HFF-Myc (cell line): ENCODE measurements around the gene MAP3K5.

ENCODE experiments used
- DNase-seq: peaks from one replicate; pipeline ENCODE4 v3.0.0-alpha.2; 2011; ENCODE audit warnings: low read depth; ENCODE audit errors: extremely low read depth
- H3K4me3 ChIP-seq: replicated peaks from 2 replicates; pipeline ENCODE4 v1.5.1; 2011; ENCODE audit warnings: low read depth, mild to moderate bottlenecking, control low read depth, low read length
- CTCF ChIP-seq: IDR thresholded peaks from 2 replicates; pipeline ENCODE4 v1.5.1; 2012; ENCODE audit warnings: mild to moderate bottlenecking, low read depth, low read length, control low read depth; ENCODE audit errors: missing control alignments

The MAP3K5 gene

GRCh38 chr6:136547336-136547735 lies 244.9 kb downstream of the MAP3K5 start:
- peak; percentile 40 for TF ChIP-seq CTCF
- no peak overlapping the region for H3K4me3 ChIP-seq
- DNase-seq: no peak

GRCh38 chr6:136546331-136546730 lies 245.9 kb downstream of the MAP3K5 start:
- no peak for DNase-seq
- no peak overlapping the region for H3K4me3 ChIP-seq
- TF ChIP-seq CTCF: no peak

- H3K4me3 ChIP-seq: no peak overlapping the region
- no peak for TF ChIP-seq CTCF
- DNase-seq: no peak
Observed at GRCh38 chr6:136544326-136544725, 248.0 kb downstream of the MAP3K5 start.

GRCh38 chr6:136541395-136541794 lies 250.9 kb downstream of the MAP3K5 start:
- TF ChIP-seq CTCF: no peak
- no peak for DNase-seq
- H3K4me3 ChIP-seq: no peak overlapping the region

GRCh38 chr6:136539967-136540652 lies 252.2 kb downstream of the MAP3K5 start:
- no peak overlapping the region for H3K4me3 ChIP-seq
- TF ChIP-seq CTCF: no peak
- no peak for DNase-seq

- H3K4me3 ChIP-seq: no peak overlapping the region
- no peak for TF ChIP-seq CTCF
- DNase-seq: no peak
Observed at GRCh38 chr6:136538836-136539235, 253.4 kb downstream of the MAP3K5 start.
